Calu3 (cell line): ENCODE data around the gene CDC42SE2. TPM values are rescaled to one million over a fixed set of nuclear protein-coding genes. Genes with fewer than 3 reads are reported as not detected.

Source experiments
- Bru-seq: library from RNA; stranded (reverse); fragments of 400-500 nt; gene quantifications from one replicate; lab custom pipeline; 2021; lab: Mats Ljungman, UMichigan
- BruChase-seq, 2 experiments: library from RNA; stranded (reverse); fragments of 400-500 nt; gene quantifications; one replicate each; lab custom pipeline; 2021; lab: Mats Ljungman, UMichigan
- BruUV-seq: library from RNA; stranded (reverse); fragments of 400-500 nt; replicated peaks from 2 replicates; lab custom pipeline; 2021; lab: Mats Ljungman, UMichigan
- CTCF ChIA-PET: fragments of 300-600 bp; sonication (Branson Sonifier 250); formaldehyde crosslinking; loops from one replicate; lab custom pipeline; 2022; ENCODE audit warnings: antibody characterized with exemption; lab: Charles Lee
- DNase-seq: peaks from one replicate; pipeline ENCODE4 v3.0.0; 2022
- H3K27ac Mint-ChIP-seq: one replicate; pipeline ENCODE4 v1.8.0; 2022; ENCODE audit warnings: mixed read lengths; ENCODE audit not compliant: unreplicated experiment
- H3K27me3 Mint-ChIP-seq: one replicate; pipeline ENCODE4 v1.8.0; 2022; ENCODE audit warnings: mixed read lengths; ENCODE audit not compliant: unreplicated experiment
- H3K36me3 Mint-ChIP-seq: one replicate; pipeline ENCODE4 v1.8.0; 2022; ENCODE audit warnings: mild to moderate bottlenecking, moderate library complexity, mixed read lengths; ENCODE audit not compliant: insufficient read depth, unreplicated experiment
- H3K4me1 Mint-ChIP-seq: one replicate; pipeline ENCODE4 v1.8.0; 2022; ENCODE audit warnings: mild to moderate bottlenecking, low read depth, mixed read lengths; ENCODE audit not compliant: unreplicated experiment
- H3K4me3 Mint-ChIP-seq: one replicate; pipeline ENCODE4 v1.8.0; 2022; ENCODE audit warnings: mild to moderate bottlenecking, low read depth, moderate library complexity, mixed read lengths; ENCODE audit not compliant: unreplicated experiment
- H3K9me3 Mint-ChIP-seq: one replicate; pipeline ENCODE4 v1.8.0; 2022; ENCODE audit warnings: low read depth, mixed read lengths; ENCODE audit not compliant: unreplicated experiment
- CTCF ChIP-seq: fragments of 200-600 bp; IDR thresholded peaks from one replicate; pipeline ENCODE4 v1.8.0; 2022; ENCODE audit warnings: antibody characterized with exemption; ENCODE audit not compliant: unreplicated experiment
- intact Hi-C: fragments of 100-400 bp; cut with micrococcal nuclease; formaldehyde crosslinking; loops from one replicate; pipeline ENCODE4 v1.10.0; 2022; ENCODE audit not compliant: unreplicated experiment
- long read RNA-seq: library from polyadenylated mRNA; stranded (forward); transcript quantifications from one replicate; pipeline ENCODE4 v2.0.0, GENCODE V29; 2022
- total RNA-seq: library from RNA; stranded (reverse); gene quantifications from 2 replicates; pipeline ENCODE4 v1.2.3, GENCODE V29; 2022

Gene CDC42SE2
- total RNA-seq (63.9 and 65.5 TPM in 2 replicates), Bru-seq, nascent RNA (percentile 94 among the genes with signal in this experiment), BruChase-seq, experiment 1, labeled RNA remaining after a 6-hour chase (percentile 90 among the genes with signal in this experiment), BruChase-seq, experiment 2, labeled RNA remaining after a 2-hour chase (percentile 88 among the genes with signal in this experiment)
- long read RNA-seq, full-length matches to known transcripts = 13 of 100 reads
- long read RNA-seq, partial matches to known transcripts = 5 of 100 reads
- long read RNA-seq, other reads (novel, unspliced or antisense) = 82 of 100 reads

GRCh38 chr5:131263648-131264450, at the start of gene CDC42SE2:
TSS of gene CDC42SE2 (plus strand) at chr5:131264053. CDS start at chr5:131359494, 95,441 bp downstream.
- BruUV-seq = no TSS peak
- Mint-ChIP-seq H3K9me3 (no peaks in the 10 kb centered on the region), H3K27ac (peak within 1 kb of the TSS; percentile 88), H3K4me3 (peak within 1 kb of the TSS; percentile 81), H3K4me1 (peaks cover 11% of the 10 kb centered on the region), H3K27me3 (no peaks in the 10 kb centered on the region), H3K36me3 (peaks cover 54% of the 10 kb centered on the region)
- DNase-seq = peak; percentile 92
- CTCF ChIA-PET = interaction anchor here (0.5 to 2.7 kb wide), 12 partner anchors 11 to 787 kb away, joined by 3 to 13 read pairs (median 5); partner anchors contain the start of gene HINT1
- TF ChIP-seq CTCF = peak; percentile 7
- intact Hi-C loops = loop anchor here (2.0 kb wide), 2 partner anchors 17 to 115 kb away; no protein-coding TSS in a partner anchor

GRCh38 chr5:131214609-131215227, 49.1 kb upstream of the CDC42SE2 start:
- no peak for TF ChIP-seq CTCF
- no peak overlapping the region for H3K4me3 Mint-ChIP-seq
- H3K27me3 Mint-ChIP-seq = no peaks in the 10 kb centered on the region
- intact Hi-C loops = no loop called here
- DNase-seq = no peak
- no TSS peak for BruUV-seq
- CTCF ChIA-PET = interaction anchor here (0.7 kb wide), 1 partner anchor 160 kb away, joined by 4 read pairs; no protein-coding TSS in a partner anchor
- H3K27ac Mint-ChIP-seq = no peak overlapping the region
- peaks cover 13% of the 10 kb centered on the region for H3K4me1 Mint-ChIP-seq
- H3K36me3 Mint-ChIP-seq = no peaks in the 10 kb centered on the region
- no peaks in the 10 kb centered on the region for H3K9me3 Mint-ChIP-seq

- H3K36me3 Mint-ChIP-seq = no peaks in the 10 kb centered on the region
- H3K27ac Mint-ChIP-seq = no peak overlapping the region
- intact Hi-C loops = no loop called here
- no peak for DNase-seq
- BruUV-seq = no TSS peak
- H3K4me1 Mint-ChIP-seq = no peaks in the 10 kb centered on the region
- no peak overlapping the region for H3K4me3 Mint-ChIP-seq
- CTCF ChIA-PET = no interaction called here
- no peaks in the 10 kb centered on the region for H3K27me3 Mint-ChIP-seq
- H3K9me3 Mint-ChIP-seq = no peaks in the 10 kb centered on the region
- no peak for TF ChIP-seq CTCF
Measured at GRCh38 chr5:131217791-131218190, 46.1 kb upstream of the CDC42SE2 start.

GRCh38 chr5:131218392-131218791, 45.5 kb upstream of the CDC42SE2 start:
- TF ChIP-seq CTCF = no peak
- H3K27ac Mint-ChIP-seq = no peak overlapping the region
- no TSS peak for BruUV-seq
- CTCF ChIA-PET = no interaction called here
- no peak for DNase-seq
- intact Hi-C loops = no loop called here
- no peaks in the 10 kb centered on the region for H3K36me3 Mint-ChIP-seq
- no peak overlapping the region for H3K4me3 Mint-ChIP-seq
- H3K4me1 Mint-ChIP-seq = no peaks in the 10 kb centered on the region
- no peaks in the 10 kb centered on the region for H3K9me3 Mint-ChIP-seq
- H3K27me3 Mint-ChIP-seq = no peaks in the 10 kb centered on the region
